Cerebellar nuclear complex (tissue), 1 donor: ENCODE data around the gene IQCE.

Source experiments
- DNase-seq, 2 experiments: peaks; one replicate each; lab custom pipeline; 2025; lab: John Stamatoyannopoulos, UW

Gene IQCE

GRCh38 chr7:2616387-2617324 lies 57.9 kb downstream of the IQCE start:
- DNase-seq = no peak

- DNase-seq = no peak
Measured at GRCh38 chr7:2617325-2617905, 58.6 kb downstream of the IQCE start.

GRCh38 chr7:2619116-2619515 lies 60.3 kb downstream of the IQCE start:
- no peak for DNase-seq

DNA sequence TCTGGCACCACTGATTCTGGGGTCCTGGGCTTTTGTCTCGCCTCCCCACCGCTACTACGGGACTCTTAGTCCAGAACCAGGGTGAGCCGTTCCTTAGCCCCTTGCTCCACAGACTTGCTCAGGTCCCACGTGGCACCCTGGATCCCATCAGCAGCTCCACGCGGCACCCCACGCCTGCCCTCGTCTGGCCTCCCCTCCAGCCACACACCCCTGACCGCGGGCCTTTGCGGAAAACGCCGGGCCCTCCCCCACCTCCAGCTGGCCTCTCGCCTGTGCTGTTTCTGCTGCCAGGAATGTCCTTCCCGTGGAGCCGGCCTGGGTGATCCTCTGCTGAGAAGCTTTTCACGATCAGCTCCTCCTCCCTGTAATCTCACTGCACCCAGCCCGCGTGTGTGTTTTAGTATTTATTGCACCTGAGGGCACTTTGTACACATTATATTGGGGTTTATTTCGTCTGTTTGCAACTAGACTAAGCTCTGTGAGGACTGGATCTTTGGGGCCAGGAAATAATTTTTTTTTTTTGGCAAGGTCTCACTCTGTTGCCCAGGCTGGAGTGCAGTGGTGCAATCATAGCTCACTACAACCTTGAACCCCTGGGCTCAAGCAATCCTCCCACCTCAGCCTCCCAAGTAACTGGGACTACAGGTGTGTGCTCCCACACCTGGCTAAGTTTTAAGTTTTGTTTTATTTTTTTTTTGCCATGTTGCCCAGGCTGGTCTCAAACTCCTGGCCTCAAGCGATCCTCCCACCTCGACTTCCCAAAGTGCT lies 62.5 kb downstream of the IQCE start:
- DNase-seq = no peak

- no peak for DNase-seq
Measured at GRCh38 chr7:2621948-2622640, 63.3 kb downstream of the IQCE start.

GRCh38 chr7:2622869-2623697 lies 64.3 kb downstream of the IQCE start:
- DNase-seq = no peak

DNA sequence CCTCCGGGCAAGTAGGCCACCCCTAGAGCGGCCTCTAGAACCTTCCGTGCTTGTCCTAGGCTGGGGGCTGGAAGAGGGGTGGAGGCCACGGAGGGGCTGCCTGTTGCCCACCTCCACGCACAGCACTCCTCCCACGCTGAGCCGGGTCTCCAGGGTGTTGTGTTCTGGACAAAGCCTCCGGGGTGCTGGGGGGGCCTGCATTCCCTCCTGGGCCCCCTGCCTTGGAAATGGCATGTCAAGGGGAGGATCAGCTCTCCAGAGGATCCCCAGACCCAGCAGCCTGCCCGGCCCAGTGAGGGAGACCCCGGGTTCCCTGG lies 64.9 kb downstream of the IQCE start:
- no peak for DNase-seq

DNA sequence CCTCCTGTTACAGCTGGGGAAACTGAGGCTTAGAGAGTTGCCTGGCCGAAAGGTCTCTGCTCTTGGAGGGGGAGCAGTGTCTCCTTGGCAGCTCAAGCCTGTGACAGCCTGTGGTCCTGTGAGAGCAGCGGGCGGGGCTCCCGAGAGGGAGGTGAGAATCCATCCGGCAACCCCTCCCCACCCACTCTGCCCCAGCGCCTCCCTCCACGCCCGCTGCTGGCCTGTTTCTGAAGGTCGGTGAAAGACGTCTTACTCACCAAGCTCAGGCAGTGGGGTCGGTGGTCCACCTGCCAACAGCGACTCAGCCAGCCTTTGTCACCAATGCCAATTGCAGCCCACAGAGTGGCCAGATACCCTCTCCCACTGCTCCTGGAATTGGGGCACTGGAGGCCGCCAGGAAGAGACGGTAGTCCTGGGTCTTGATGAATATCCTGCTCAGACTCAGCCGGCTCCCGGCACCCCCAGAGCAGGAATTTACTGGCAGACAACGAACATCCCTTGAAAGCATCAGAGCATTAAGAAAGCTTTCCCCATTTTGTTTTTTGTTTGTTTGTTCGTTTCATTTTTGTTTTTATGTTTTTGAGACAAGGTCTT lies 65.6 kb downstream of the IQCE start:
- DNase-seq = no peak

DNA sequence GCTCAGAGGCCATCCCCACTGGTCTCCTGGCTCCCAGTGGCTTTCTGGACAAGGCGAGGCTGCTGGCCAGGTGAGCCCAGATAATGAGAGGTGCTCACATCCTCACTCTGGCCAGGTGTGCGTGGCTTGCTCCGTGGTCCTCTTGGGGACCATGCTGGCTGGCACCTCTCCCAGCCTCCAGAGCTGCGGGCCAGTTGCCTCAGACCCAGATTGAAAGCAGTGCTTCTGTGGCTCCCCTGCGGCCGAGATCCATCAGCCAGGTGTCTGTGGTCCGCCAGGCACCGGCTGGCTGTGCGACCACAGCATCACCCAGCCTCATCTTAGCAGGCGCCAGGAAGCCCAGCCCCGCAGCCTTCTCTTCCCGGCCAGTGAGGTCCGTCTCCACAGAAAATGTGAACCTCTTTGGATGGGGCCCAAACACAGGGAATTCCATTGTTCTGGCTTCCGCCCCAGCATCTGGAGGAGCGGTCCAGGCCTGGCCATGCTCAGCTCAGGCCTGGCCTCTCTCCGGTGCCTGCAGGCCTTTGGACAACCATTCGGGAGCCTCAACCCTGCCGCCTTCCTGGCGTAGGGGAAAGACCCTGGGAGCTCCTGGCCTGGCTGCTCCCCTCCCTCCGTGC lies 67.8 kb downstream of the IQCE start:
- no peak for DNase-seq

GRCh38 chr7:2627258-2628129 lies 68.7 kb downstream of the IQCE start:
- no peak for DNase-seq

DNA sequence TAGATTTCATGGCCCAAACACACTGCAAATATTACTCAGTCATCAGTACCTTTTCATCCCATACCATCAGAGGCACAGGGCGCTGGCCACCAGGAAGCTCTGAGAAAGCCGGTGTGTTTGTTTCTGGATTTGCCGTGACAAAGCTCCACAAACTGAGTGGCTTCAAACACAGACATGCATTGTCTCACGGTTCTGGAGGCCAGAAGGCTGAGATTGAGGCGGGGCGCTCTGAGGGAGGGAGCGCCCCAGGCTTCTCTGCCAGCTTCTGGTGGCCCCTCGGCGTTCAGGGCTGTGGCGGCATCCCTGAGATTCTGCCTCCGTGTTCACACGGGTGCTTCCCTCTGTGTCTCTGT lies 69.3 kb downstream of the IQCE start:
- no peak for DNase-seq

DNA sequence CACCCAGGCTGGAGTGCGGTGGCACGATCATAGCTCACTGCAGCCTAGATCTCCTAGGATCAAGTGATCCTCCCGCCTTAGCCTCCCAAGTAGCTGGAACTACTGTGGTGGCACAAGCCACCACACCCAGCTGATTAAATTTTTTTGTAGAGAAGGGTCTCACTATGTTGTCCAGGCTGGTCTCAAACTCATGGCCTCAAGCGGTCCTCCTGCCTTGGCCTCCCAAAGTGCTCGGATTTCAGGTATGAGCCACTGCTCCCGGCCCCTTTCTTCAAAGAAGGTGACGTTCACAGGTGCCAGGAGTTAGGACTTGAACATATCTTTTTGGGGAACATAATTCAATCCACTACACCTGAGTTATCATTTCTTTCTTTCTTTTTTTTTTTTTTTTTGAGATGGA lies 70.1 kb downstream of the IQCE start:
- no peak for DNase-seq

DNA sequence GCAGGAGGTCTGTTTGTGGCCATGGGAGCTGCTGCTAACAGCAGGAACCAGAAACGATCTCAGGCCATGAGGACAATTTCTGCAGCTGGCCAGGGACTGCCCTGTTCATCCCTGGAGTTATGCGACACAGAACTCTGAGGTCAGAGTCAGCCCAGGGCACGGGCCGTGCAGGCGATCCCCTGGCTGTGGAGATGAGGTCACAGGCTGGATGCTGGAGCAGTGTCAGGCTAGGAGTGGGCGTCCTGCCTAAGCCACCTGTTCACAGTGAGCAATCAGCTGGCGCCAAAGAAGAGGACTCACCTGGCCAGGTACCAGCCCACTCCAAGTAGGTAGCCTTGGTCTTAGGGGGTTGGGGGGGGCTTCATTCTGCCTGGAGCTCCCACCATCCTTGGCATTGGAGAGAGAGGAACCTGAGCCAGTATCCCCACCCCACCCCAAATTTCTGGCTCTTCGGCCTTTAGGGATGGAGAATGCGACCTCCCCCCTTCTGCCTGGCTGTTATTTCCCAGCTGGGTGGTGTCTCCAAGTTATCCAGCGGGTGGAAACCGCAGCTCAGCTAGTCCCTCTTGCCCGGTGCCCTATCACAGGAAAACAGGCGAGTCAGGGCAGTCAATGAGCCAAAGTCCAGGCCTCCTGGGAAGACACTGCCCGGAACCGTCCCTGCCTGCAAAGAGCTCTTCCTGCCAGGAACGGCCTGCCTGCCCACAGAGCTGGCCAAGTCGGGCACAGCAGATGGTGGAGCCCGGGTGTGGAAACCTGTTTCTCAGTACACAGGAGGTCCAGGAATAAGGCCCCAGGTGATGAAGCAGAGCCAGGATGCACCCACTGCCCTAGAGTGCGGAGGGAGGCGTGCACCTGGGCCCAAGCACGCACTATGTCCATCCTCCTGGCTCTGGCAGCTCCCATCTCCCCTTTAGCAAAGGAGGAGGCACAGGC lies 71.2 kb downstream of the IQCE start:
- peak; percentile 55 to 88 for DNase-seq

DNA sequence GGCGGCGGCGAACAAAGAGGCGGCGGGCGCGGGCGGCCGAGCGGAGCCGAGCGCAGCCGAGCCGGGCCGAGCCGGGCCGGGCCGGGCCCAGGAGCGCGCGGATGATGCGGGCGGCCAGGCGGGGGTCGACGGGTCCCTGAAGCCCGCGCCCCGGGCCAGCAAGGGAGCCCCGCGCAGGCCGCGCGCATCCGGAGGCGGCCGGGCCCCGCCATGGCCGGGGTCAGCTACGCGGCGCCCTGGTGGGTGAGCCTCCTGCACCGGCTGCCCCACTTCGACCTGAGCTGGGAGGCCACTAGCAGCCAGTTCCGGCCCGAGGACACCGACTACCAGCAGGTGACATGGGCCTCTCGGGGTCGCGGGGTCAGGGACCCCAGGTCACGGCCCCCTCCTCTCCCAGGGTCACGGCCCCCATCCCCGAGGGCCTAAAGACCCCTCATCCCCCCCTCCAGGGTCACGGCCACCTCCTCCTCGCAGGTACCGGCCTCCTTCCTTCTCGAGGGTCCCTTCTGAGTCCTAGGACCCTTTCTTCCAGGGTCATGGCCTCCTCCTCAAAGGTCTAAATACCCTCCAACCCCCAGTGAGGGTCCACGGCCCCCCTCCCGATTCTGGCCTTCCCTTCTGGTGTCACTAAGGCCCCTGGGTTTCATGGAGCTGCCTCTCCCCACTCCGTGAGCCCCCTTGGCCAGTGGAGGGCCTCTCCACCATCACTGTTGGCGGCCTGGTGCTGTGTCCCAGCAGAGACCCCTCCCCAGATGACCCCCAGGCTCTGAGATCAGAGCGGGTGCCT lies 73.4 kb downstream of the IQCE start, which contains the start of gene TTYH3:
Gene TTYH3, plus strand, starts transcription at position 41 of the 787 bp plus-strand sequence. Its CDS starts 170 bp downstream, at position 211.
- no peak for DNase-seq

DNA sequence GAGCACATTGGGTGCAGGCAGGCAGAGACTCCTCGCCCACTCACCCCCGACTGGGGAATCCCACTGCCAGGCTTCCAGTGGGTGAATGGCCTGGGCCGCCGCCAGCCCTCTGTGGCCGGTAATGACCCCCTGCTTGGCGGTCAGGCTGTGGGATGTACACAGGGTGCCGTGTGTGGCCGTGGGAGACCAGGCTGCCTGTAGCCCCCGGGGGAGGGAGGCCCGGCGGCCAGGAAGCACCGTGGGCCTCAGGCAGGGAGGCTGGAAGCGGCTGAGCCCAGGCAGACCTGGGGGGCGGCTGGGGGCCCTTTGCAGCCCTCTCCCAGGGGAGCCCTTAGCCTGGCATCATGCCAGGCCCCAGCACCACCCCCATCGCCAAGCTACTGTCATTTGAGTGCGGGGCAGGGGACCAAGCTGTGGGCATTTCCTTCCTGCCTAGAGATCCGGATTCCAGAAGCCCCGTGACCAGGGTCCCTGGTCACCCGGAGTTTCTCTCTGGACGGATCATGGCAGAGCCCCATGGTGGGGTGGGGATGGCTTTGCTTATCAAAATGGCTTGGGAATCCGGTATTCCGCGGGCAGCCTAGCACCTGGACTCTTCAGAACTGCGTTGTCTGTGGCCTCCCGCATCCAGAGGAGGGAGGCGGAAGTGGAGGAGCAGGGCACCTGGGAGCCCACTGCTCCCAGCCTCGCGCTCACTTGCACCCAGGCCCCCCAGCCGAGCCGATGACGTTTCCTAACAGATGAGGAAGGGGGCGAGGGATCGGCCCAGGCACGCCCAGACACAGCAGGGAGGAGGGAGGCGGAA lies 74.2 kb downstream of the IQCE start:
- DNase-seq = no peak

- DNase-seq = no peak
Measured at GRCh38 chr7:2633538-2634266, 74.9 kb downstream of the IQCE start.
